RWPE1 (cell line): ENCODE measurements around the gene COL6A2.
"Not testable (repeated sequence)": the region's sequence is repeated elsewhere in the genome, so short reads cannot be mapped to it uniquely, and the experiment has no call there.

Experiments used
- CTCF ChIA-PET: fragments of 350-600 bp; sonication (Branson Sonifier 250); formaldehyde crosslinking; extraction: SDS; loops from one replicate; lab custom pipeline; 2021; lab: Yijun Ruan, JAX
- POLR2A ChIA-PET: fragments of 400-600 bp; formaldehyde crosslinking; extraction: SDS; loops from one replicate; lab custom pipeline; 2020; ENCODE audit warnings: antibody characterized with exemption; ENCODE audit not compliant: low non-redundant PET; lab: Yijun Ruan, JAX
- DNase-seq: peaks from one replicate; pipeline ENCODE4 v3.0.0; 2012; ENCODE audit warnings: low spot score
- H3K27ac ChIP-seq: fragments of 450-650 bp; 2 replicates; pipeline ENCODE4 v1.5.1; 2017
- TF ChIP-seq, protein P1 (sequence below): fragments of 450-650 bp; conservative IDR thresholded peaks from 2 replicates; pipeline ENCODE4 v1.5.1; 2017; ENCODE audit warnings: low read depth, mild to moderate bottlenecking

COL6A2 gene

GRCh38 chr21:46139686-46140085, 41.8 kb downstream of the COL6A2 start:
- TF ChIP-seq, protein P1, sequence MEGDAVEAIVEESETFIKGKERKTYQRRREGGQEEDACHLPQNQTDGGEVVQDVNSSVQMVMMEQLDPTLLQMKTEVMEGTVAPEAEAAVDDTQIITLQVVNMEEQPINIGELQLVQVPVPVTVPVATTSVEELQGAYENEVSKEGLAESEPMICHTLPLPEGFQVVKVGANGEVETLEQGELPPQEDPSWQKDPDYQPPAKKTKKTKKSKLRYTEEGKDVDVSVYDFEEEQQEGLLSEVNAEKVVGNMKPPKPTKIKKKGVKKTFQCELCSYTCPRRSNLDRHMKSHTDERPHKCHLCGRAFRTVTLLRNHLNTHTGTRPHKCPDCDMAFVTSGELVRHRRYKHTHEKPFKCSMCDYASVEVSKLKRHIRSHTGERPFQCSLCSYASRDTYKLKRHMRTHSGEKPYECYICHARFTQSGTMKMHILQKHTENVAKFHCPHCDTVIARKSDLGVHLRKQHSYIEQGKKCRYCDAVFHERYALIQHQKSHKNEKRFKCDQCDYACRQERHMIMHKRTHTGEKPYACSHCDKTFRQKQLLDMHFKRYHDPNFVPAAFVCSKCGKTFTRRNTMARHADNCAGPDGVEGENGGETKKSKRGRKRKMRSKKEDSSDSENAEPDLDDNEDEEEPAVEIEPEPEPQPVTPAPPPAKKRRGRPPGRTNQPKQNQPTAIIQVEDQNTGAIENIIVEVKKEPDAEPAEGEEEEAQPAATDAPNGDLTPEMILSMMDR, result no peak
- CTCF ChIA-PET, result no interaction called here
- POLR2A ChIA-PET, result no interaction called here
- no peak overlapping the region for H3K27ac ChIP-seq
- DNase-seq, result no peak

GRCh38 chr21:46140352-46141003, 42.6 kb downstream of the COL6A2 start:
- POLR2A ChIA-PET, H3K27ac ChIP-seq, CTCF ChIA-PET, DNase-seq: not testable (repeated sequence)

DNA sequence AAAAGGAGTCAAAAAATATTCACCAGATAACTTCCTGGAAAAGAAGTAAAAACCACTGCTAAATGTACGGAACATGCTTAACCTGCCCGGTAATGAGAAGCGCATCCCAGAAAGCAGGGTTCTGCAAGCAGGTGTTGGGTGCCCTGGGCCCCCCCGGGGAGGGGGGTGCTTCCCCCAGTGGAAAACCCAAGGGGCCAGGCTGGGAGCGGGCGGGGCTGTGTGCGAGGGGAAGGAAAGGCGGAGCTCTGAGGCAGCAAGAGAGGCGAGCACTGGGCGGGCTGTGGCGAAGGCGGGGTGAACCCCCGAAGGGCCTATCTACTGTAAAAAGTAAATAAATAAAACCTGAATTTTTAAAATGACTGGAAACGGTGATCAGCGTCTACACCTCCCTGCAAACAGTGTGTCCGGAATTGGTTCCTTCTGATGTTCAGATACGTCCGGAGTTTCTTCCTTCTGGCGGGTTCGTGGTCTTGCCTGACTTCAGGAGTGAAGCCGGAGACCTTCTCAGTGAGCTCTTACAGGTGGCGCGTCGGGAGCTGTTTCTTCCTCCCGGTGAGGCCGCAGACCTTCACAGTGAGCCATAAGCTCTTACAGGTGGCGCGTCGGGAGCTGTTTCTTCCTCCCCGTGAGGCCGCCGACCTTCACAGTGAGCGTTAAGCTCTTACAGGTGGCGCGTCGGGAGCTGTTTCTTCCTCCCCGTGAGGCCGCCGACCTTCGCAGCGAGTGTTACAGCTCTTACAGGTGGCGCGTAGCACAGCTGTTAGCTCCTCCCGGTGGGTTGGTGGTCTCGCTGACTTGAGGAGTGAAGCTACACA, 44.1 kb downstream of the COL6A2 start:
- TF ChIP-seq, protein P1, result no peak
- no peak overlapping the region for H3K27ac ChIP-seq
- no peak for DNase-seq
- CTCF ChIA-PET, result interaction anchor here (0.6 to 0.7 kb wide), 3 partner anchors 153 to 1004 kb away, joined by 3 to 4 read pairs (median 4); no protein-coding TSS in a partner anchor
- POLR2A ChIA-PET, result no interaction called here

DNA sequence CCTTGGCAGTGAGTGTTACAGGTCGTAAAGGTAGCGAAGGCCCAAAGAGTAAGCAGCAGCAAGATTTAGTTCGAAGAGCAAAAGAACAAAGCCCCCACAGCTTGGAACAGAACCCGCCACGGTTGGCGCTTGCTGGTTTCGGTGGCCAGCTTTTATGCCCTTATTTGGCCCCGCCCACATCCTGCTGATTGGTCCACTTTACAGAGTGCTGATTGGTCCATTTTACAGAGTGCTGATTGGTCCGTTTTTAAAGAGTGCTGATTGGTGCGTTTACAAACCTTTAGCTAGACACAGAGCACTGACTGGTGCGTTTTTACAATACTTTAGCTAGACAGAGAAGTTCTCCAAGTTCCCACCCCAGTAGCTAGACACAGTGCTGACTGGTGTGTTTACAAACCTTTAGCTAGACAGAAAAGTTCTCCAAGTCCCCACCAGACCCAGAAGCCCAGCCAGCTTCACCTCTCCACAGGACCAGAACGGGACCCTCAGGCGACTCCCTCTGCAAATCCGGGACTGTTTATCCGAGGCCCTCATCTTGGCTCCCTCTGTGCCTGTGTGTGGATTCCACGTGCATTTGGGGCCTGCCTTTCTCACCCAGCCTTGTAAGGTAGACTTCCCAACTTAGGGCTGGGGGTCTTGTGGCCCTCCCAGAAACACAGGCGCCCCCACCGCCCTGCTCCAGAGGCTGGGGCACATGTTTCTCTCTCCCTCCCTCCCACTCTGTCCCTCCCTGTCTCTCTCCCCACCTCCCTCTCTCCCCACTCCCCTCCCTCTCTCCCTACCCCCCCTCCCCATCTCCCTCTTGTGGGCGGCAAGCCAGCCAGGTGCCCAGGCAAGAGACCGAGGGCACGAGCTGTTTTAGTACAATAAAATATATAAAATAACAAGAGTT, 44.9 kb downstream of the COL6A2 start:
- peak overlapping the region; percentile 79 for H3K27ac ChIP-seq
- CTCF ChIA-PET, result interaction anchor here (0.5 to 2.0 kb wide), 14 partner anchors 11 to 211 kb away, joined by 3 to 12 read pairs (median 4); no protein-coding TSS in a partner anchor
- TF ChIP-seq, protein P1, result no peak
- no peak for DNase-seq
- POLR2A ChIA-PET, result interaction anchor here (1.0 kb wide), 1 partner anchor 143 kb away, joined by 4 read pairs; the partner anchor contains the start of gene YBEY

DNA sequence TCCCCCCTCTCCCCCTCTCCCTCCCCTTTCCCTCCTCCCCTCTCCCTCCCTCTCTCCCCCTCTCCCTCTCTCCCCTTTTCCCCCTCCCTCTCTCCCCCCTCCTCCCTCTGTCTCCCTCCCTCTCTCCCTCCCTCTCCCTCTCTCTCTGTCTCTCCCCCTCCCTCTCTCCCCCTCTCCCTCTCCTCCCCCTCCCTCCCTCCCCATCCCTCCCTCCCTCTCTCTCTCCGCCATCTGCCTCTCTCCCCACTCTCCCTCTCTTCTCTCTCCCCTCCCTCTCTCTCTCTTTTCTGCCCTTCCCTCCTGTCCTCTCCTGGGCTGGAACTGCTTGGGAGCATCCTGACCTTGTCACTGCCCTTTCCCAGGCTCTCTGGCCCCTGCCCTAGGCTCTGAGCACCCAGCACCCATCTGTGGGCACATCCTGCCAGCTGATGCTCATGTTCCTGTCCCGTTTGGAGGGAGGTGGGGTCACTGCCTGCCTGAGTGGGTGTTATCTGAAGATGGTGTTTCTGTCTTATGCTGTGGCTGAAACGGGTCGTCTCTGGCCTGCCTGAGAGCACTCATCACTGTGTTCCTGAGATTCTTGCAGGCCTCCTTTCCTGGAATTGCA, 46.7 kb downstream of the COL6A2 start:
- H3K27ac ChIP-seq, result peak overlapping the region; percentile 79
- TF ChIP-seq, protein P1, result no peak
- ChIA-PET CTCF (interaction anchor here (0.7 to 2.0 kb wide), 6 partner anchors 14 to 174 kb away, joined by 3 to 12 read pairs (median 4); no protein-coding TSS in a partner anchor), POLR2A (no interaction called here)
- DNase-seq, result no peak

DNA sequence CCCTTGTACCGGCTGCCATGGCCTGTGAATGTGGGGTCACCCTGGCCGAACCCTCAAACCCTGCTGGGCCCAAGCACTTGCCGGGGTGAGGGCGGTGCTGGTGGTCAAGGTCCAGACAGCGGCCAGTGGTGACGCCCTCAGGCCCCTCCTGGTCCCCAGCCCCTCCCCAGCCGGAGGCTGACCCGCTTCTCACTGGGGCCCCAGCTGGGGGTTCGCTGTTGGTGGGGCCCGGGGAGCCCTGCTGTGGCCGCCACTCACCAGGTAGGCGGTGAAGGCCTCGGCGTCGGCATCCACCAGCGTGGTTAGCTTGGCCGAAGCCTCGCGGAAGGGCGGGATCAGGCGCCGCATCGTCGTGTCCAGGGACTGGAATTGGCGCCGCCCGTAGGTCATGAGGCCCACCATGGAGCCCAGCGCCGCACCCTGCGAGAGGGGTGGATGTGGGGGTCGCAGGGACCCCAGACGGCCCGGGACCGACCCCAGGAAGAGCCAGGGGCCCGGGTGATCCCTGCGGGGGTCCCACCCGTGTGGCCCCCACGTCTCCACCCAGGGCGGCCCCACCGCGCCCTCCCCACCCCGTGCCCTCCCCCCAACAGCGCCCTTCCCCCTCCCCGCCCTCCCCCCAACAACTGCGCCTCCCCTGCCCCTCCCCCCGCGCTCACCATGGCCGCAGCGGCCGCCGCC, 47.4 kb downstream of the COL6A2 start:
- no peak for DNase-seq
- POLR2A ChIA-PET, result no interaction called here
- CTCF ChIA-PET, result no interaction called here
- TF ChIP-seq, protein P1, result no peak
- H3K27ac ChIP-seq, result peak overlapping the region; percentile 60
